ENCODE data around the gene CCDC192.
"Not testable (repeated sequence)": the region's sequence is repeated elsewhere in the genome, so short reads cannot be mapped to it uniquely, and the experiment has no call there.

Gene CCDC192, protein sequence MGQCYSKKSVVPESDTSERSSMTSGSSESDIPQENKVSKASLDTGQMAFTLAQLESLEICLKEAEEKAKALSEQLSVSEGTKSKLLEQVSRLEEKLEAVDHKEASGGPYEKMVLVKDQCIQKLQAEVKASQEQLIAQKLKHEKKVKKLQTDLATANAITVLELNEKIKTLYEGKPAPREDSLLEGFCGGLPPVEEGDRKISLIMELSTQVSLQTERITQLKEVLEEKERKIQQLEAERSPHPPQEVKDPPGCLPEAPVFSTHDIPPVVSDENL

DNA sequence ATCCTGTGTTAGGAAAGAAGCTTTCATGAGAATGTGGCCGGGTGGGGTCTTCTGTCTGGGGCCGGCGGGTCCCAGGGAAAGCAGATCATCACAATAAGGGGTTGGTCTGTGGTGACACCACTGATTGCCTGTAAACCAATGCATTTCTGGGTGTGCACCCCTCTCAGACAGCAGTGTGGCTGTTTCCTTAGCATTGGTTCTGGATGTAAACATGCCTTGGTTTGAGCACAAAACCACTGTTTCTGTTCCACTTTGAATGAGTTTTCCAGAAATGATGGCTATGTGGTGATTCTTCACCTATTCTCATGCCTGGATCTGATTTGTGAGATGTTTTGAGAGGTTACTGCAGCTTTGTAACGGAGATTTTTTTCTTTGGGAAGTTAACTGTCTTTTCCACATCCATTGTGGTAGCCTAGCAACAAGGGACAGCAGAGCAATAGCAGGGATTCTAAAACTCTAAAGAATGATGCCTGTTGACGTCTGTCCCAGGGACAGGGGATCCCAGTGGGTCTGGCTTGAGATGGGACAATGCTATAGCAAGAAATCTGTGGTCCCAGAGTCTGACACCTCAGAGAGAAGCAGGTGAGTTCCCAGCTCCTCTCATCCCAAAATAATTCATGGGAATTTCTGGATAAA lies at the start of gene CCDC192:
CCDC192 (plus strand) TSS at position 466 of the 636 bp plus-strand sequence; CDS start at position 521, 55 bp downstream.
- DNase-seq (ENCODE audit: low spot score) = no peak

DNA sequence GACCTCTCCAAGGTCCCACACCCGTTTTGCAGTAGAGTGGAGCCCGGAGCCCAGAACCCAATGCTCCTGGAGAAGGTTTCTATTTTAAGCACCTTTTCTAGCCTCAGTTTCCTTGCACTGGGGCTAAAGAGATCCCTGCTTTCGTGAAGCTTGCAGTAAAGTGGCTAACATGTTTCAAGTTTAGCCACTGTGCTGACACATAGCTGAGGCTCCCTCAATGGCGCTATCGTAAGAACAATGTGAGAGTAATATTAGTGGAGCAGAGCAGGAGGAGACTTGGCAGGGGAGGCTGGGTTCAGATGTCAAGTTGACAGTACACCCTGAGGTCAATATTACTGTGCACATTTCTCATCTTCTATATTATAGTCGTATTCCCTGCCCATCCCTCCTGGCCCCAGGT lies 46.4 kb upstream of the CCDC192 start:
- no peak for DNase-seq (ENCODE audit: low spot score)

DNA sequence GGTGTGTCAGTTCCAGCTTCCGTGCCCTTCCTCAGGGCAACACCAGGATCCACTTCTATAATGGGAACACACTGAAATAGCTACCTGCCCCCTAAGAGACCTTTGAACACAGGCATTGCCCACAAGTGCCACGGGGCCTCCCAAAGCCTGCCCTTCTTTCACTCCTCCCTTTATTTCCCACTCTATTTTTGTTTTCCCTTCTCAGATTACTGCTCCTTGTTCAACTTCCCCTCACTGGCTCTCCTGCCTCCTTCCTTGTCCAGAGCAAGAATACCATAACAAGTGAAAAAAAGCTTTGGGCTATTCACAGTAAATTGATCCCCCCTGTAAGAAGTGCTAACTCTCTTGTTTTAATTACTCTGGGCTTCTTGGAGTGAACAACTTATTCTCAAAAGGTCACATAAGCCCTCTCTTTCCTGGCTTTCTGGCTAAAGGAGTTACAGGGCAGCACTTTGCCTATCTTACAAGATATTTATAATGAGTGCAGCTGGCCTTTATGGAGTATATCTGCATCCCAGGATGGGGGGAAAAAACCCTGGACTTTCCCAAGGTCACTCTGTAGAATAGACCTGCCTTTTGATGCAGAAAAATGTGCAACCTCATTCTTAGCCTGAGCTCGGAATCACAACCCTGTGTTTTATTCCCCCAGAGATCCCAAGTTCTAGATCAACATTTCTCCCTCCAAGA lies 43.0 kb upstream of the CCDC192 start:
- DNase-seq (ENCODE audit: low spot score) = no peak

DNA sequence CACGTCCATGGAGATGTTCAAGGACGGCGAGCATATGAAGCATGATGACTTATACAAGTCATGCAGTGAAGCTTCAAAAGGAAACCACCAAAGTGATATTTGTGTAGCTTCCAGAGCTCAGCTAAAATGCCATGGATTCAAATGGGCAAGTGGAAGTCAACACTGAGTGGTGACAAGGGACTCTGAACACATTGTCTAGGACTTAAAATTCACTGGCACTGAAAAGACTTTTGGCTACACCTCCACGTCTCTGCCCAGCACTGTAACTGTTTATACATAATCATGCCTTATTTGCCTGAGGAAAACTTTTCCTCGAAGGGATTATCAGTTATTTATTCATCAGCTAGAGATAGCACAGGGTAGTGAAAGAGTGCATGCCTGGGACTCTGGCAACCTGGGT lies 39.1 kb upstream of the CCDC192 start:
- no peak for DNase-seq (ENCODE audit: low spot score)

DNA sequence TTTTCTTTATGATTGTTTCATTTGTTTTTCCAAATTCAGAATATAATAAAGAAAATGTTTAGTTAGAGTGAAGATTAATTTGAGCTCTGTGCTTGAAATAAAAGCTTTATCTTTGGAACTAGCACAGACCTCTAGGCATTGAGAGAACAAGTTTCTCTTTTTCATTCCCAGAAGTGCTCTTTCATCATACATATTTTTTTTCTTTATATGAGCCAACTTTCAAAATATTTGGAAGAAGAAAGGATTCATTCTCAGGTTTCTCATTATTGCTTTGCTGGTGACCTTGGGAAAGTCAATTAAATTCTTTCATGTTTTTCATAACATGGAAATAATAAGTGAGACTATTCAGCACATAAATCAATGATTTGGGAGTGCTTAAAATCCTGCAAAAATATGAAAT lies 37.5 kb upstream of the CCDC192 start:
- DNase-seq (ENCODE audit: low spot score) = no peak

DNA sequence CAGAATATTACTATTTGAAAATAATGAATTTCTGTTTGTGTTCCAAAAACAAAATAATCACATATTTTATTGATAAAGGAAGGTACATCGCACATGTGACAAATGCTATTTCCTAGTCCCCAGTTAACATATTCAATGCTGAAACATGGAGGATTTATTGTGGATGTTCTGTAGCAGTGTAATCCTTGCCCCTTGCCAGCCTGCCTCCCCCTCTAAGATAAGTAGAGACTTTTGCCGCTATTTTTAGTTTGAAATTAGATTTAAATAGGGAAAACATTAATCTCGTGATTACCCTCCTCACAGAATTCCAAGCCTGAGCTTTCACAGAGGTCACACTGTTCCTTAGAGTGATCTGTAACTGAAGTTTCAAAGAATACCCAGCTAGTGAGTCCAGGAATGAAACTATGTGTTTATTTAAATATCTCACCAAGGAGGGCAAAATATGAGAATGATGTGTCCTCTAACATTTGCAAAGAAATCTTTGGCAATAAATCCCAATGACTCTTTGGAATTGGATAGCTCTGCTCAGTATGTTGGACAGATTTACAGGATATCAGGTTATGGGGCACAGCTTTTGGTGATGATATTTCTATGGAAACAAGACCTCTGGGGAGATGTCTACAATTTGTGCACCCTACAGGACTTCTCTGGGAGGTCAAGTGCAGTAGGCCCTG lies 37.0 kb upstream of the CCDC192 start:
- DNase-seq (ENCODE audit: low spot score) = no peak

DNA sequence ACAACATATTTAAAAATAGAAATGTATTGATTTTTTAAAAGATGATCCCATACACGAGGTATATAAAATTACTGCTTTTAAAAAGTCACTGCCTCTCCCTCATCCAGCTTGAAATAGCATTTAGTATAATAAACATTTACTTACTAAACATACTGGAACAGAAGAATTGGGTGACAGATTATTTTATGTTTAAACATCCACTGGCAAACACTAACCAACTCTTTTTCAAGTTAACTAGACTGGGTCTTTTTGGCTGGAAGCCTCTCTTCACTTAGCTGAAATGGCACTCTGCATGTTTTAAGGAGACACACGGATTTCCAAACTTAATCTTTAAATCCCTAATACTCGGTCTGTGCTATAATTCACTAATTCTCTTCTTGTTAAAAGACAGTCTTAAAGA lies 35.3 kb upstream of the CCDC192 start:
- no peak for DNase-seq (ENCODE audit: low spot score)

DNA sequence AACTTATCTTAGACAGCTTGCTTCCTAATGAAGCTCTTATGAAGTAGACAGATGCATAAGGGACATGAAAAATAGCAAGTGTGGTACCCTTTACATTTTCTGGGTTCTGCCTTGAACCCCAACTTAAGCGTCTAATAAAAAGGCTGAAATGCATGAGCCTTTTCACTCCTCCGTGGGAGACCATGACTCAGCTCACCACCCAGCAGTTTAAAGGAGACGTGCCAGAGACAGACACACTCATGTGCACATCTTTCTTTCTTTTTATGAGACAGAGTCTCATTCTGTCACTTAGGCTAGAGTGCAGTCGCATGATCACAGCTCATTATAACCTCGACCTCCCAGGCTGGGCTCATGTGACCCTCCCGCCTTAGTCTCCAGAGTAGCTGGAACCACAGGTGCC lies 32.0 kb upstream of the CCDC192 start:
- no peak for DNase-seq (ENCODE audit: low spot score)

DNA sequence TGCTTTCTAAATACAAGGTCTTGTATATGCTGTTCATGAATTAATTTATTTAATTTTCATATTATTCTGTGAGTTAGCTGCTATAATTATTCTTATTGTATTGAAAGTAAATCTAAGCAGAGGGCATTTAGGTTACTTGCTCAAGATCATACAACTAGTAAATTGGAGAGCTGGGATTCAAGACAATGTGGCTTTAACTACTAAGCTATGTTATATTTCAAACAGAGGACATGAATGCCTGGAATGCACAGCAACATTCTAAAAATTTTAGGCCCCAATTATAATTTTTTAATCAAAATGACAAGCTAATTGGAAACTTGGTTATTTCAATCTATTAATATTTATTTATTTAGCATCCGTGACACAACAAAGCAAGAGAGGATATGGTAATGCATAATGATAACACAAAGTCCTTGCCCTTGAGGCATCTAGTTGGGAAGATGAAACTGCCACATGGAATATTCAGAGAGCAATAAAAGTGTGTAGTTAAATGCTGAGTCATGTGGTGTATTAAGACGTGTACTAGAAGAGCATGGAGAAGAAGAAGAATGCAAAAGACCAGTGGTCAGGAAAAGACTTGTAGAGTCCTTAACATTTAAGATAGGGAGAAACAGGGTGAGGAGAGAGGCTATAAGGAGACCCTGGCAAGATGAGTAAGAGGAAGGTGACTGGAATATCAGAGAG lies 29.9 kb upstream of the CCDC192 start:
- no peak for DNase-seq (ENCODE audit: low spot score)

DNA sequence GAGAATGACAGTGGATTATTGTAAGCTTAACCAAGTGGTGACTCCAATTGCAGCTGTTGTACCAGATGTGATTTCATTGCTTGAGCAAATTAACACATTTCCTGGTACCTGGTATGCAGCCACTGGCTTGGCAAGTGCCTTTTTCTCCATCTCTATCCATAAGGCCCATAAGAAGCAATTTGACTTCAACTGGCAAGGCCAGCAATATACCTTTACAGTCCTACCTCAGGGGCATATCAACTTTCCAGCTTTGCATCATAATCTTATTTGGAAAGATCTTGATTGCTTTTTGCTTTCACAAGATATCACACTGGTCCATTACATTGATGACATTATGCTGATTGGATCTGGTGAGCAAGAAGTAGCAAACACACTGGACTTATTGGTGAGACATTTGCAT lies 26.2 kb upstream of the CCDC192 start:
- DNase-seq (ENCODE audit: low spot score) = not testable (repeated sequence)

DNA sequence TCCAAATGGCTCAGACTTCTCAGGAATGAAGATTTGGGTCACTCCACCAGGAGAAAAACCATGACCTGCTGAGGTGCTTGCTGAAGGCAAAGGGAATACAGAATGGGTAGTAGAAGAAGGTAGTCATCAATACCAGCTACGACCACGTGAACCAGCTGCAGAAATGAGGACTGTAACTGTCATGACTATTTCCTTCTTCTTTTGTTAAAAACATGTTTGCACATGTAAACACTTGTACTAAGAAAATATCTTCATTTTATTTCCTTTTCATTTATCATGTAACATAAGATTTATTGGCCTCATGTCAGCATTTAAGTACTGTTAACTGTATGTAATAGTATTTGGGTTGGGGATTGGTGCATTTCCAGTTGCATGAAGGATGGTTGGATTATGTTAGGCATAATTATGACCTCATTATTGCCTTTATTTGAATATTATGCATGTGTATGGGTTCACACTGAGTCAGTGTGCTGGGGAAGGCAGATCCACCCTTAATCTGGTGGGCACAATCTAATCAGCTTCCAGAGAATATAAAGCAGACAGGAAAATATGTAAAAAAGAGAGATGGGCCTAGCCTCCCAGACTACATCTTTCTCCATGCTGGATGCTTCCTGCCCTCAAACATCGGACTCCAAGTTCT lies 23.4 kb upstream of the CCDC192 start:
- not testable (repeated sequence) for DNase-seq (ENCODE audit: low spot score)

DNA sequence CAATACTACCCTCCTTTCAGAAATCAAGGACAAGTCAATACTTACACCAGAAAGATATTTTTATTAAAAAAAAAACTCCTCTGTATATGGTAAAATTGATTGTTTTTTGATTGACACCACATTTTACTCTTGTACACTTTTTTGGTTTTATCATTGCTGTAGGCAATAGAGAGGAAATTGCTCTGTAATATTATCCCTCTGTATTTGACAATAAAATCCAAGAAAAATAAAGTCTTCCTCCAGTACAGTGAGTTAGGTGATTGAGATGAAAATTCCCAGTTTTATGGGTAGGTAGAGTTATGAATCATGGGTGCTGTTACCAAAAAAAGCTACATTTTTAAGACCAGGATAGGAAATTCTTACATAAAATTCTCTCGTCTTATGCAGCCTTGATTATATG lies 22.6 kb upstream of the CCDC192 start:
- no peak for DNase-seq (ENCODE audit: low spot score)

DNA sequence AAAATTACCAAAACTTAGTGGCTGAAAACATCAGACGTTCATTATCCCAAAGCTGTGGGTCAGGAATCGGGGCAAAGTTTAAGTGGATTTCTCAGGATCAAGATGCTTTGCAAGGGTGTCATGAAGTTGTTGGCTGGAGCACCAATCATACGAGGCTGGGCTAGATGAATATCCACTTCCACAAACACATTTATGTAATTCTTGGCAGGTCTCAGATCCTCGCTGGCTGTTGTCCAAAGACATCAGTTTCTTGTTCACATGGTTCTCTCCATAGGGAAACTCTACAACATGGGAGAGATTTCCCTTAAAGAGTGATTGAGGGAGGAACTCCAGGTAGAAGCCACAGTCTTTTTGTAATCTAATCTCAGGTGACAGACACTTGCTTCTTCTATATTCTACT lies 20.2 kb upstream of the CCDC192 start:
- no peak for DNase-seq (ENCODE audit: low spot score)

DNA sequence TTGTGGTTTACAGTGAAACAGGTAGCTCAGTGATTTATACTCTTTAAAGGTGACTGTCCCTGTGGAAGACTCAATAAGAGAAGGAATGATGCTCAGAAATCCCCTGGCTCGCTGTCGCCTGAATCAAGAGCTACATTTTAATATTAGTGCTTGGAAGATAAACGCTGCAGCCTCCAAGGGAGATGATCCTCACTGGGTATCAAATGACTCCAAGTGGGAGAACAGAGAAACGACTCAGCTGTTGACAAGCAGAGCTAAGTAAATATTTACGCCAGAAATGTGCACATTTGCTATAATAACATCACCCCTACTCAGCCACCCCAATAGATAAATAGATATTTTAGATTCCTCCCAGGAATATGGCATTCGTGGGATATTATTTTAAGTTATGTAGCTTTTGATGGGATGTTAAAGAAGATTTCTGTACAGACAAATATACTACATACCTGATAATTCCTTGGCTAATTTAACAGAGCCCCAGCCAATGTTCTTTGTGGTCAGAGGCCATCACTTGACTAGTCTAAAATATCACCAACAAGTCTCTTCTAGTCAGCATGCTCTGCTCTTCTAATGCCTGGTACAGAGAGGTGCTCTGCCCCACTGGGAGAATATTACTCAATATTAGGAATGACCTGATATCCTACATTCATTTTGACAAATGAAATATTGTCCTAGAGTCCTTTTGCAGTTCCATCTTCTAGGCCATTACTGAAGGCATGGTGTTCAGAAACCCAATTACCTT lies 18.3 kb upstream of the CCDC192 start:
- no peak for DNase-seq (ENCODE audit: low spot score)

DNA sequence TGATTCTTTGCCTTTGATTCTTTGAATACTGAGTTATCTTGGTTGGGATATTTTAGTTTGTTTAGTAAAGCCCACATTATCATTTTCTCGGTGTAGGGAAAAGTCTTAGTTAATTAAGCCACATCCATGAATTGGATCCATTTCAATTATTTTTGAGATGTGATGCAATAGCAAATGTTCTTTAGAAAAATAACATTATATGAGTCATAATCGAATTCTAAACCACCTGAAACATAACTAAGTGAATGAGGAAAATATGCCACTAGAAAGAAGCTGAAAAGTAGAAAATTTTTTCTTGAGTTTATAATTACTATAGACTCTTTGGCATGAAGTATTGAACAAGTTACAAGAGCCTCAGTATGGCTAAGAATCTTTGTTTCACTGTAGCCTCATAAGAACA lies 17.5 kb upstream of the CCDC192 start:
- DNase-seq (ENCODE audit: low spot score) = no peak

DNA sequence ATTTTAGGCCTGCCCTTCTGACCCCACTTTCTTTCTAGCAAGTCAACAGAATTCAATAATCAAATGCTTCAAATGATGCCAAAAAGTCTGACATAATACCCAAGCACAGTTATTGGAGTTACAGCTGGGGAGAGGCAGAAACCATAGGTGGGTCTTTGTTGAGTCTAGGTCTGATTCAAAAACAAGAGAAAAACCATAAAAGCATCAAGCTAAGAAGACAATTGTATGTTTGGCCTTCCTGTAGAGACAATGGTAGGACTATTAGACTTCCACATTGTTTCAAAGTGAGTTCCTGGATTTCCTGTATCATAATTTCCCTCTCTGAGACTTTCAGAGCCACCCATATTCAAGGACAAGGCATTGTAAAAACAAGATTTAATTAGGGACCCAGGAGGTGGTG lies 16.8 kb upstream of the CCDC192 start:
- no peak for DNase-seq (ENCODE audit: low spot score)

DNA sequence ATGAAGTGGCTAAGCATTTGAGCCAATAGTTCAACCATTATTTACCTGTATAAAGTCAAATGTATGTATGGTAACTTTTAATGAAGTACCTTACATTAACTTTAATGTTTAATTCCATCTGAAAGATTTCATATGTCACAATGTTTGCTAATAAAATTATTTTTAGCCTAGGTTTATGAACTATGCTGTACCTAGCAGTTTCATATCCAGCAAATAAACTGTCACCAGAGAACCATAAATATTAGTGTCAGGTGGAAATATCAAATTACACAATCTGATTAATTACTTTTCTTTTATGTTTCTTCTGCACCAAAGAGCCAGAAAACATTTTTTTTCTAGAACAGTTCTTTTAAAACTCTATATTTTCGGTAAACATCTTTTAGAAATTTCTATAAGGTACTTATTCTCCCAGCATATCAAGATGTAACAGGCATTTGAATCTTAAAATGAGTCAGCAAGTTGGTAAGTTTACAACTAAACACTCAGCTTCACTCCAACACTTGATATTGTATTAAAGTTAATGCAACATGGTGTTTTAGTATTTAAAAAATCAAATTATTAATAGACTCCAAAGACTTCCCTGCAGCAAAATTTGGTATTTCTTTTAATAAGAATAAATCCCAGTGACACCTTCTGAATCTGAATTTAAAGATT lies 8.5 kb upstream of the CCDC192 start:
- DNase-seq (ENCODE audit: low spot score) = no peak

DNA sequence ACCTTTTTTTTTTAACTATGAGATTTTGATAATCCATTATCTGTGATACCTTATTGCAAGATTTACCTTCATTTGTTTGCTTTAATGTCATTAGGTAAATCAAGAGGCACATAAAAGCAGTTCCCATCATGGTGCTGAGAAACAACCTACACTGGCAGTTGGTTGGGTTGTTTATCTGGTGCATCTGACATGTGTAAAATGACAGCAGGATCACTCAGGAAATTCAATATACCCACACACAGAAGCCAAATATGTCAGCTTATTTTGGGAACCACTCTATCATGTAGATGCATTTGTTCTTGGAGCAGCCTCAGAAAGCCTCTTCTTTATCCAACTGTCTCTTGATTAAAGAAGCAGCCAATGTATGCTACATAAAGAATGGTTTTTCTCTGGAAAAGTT lies 7.8 kb upstream of the CCDC192 start:
- DNase-seq (ENCODE audit: low spot score) = no peak

DNA sequence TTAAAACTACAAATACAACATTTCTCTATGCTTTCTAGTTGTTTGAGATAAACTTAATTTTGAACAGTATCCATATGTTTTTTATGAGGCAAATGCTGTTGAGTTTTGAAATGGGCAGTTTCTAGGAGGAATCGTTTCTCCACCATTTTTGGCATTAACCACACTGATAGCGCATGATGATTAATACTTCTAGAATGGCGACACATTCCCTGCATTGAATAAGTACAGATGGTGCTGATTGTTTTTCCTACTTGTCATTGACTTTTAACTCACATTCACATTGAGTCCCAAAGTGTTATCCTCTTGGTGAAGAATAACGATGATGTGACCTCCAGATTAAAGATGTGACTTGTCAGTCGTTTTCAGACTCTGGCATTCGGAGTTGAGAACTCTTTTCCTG lies 6.5 kb upstream of the CCDC192 start:
- DNase-seq (ENCODE audit: low spot score) = no peak

DNA sequence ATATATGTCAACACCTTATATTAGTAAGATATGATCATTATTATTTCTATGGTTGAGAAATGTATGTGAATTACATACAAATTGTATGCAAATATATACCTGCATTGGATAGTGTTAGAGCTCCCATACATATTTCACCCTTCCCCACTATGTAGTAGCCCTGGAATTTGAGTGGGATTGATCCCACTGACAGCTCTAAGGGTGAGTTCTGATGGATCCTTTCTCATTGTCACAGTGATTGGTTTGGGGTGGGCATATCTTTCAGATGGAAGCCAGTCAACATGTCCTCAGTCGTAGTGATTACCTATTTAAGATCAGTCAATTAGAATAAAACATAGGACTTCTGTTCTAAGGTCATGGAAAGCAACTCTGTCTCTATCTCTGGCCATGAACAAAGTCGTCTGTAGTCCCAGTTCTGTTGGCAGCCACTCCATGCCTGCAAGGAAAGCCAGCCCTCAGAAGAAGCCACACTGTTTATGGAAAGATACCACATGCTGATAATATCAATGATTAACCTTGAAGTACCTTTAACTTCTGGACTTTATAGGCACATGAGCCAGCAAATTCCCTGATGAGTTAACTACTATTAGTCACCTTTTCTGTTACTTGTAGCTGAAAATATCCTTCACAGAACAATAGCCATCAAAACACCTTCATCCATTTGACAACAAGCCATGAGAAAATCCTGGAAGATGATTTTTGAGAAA lies 5.1 kb upstream of the CCDC192 start:
- DNase-seq (ENCODE audit: low spot score) = no peak
